ENCODE measurements around the gene CXCR5. TPM values are rescaled to one million over a fixed set of nuclear protein-coding genes. Genes with fewer than 3 reads are reported as not detected.
A peak's percentile ranks its signal among the peaks of the same experiment; 100 is the strongest.

Gene CXCR5
- total RNA-seq, 4 donors from 2014 or later: 0.66 to 7.4 (median 1.1) TPM; not detected in 1

DNA sequence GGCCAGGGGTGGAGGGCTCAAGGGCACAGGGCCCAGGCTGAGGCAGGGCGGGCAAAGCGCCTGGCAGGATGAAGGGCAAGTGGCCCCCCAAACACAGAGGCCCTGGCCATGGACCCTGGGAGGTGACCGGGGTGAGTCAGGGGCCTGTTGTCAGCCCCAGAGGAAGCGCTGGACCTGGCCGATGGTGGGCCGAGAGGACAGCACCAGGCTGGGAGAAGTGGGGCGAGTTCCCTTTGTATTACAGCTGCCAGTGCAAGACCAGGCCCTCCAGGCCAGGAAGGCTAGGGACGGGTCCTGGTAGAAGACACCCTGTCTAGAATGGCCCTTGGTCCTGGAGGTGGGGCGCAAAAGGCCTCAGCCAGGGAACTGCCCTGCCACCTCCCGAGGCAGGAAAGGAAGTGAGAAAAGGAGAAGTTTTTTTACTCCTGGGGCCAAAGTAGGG, 12.8 kb downstream of the CXCR5 start:
- peak overlapping the region in 1 of 4 donors; percentile 27 for H3K4me3 ChIP-seq
- peaks cover 0 to 49% (median 31%) of the 10 kb centered on the region in 4 donors for H3K4me1 ChIP-seq
- H3K9me3 ChIP-seq: no peaks in the 10 kb centered on the region
- peak in 1 of 3 donors; percentile 55 for DNase-seq
- peak overlapping the region in 2 of 4 donors; percentile 54 to 90 for H3K27ac ChIP-seq
- H3K36me3 ChIP-seq: peaks cover 0 to 33% (median 0%) of the 10 kb centered on the region in 3 donors
- no peak for TF ChIP-seq POLR2A (IDR thresholded peaks at IDR 0.05)
- TF ChIP-seq, protein P1, sequence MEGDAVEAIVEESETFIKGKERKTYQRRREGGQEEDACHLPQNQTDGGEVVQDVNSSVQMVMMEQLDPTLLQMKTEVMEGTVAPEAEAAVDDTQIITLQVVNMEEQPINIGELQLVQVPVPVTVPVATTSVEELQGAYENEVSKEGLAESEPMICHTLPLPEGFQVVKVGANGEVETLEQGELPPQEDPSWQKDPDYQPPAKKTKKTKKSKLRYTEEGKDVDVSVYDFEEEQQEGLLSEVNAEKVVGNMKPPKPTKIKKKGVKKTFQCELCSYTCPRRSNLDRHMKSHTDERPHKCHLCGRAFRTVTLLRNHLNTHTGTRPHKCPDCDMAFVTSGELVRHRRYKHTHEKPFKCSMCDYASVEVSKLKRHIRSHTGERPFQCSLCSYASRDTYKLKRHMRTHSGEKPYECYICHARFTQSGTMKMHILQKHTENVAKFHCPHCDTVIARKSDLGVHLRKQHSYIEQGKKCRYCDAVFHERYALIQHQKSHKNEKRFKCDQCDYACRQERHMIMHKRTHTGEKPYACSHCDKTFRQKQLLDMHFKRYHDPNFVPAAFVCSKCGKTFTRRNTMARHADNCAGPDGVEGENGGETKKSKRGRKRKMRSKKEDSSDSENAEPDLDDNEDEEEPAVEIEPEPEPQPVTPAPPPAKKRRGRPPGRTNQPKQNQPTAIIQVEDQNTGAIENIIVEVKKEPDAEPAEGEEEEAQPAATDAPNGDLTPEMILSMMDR (IDR thresholded peaks at IDR 0.05): no peak
- no peaks in the 10 kb centered on the region for H3K27me3 ChIP-seq

DNA sequence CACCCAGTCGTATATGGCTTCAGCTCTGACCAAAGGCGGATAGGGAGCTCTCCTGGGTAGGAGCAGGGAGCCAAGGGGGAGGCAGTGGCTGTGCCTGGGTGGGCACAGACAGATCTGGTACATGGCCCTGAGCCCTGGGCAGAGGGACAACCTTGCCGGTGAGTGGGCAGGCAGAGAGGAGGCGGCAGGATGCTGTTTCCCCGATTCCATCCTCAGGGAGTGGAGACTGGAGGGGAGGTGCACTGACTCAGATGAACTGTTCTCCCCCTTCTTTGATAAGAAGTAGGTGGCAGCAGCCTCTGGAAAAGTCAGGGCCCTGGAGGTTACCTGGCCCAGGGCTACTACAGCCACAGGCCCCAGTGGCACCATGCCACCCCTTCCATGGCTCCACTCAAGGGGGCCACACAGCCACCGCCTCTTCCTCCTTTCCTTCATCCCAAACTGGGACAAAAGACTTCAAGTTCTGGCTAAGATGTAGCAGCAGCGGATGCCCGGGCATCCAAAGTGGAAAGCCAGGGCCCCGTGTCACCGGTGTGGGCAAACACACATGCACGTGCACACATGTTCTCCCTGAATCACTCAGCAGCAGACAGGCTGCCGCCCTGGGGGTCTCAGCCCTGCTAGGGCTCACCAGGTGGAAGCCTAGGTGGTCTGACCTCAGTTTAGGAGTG, 13.4 kb downstream of the CXCR5 start:
- Histone ChIP-seq H3K36me3 (peaks cover 0 to 38% (median 0%) of the 10 kb centered on the region in 3 donors), H3K27ac (peak overlapping the region in 1 of 4 donors; percentile 90)
- TF ChIP-seq POLR2A (IDR thresholded peaks at IDR 0.05): no peak
- TF ChIP-seq, protein P1 (IDR thresholded peaks at IDR 0.05): no peak

DNA sequence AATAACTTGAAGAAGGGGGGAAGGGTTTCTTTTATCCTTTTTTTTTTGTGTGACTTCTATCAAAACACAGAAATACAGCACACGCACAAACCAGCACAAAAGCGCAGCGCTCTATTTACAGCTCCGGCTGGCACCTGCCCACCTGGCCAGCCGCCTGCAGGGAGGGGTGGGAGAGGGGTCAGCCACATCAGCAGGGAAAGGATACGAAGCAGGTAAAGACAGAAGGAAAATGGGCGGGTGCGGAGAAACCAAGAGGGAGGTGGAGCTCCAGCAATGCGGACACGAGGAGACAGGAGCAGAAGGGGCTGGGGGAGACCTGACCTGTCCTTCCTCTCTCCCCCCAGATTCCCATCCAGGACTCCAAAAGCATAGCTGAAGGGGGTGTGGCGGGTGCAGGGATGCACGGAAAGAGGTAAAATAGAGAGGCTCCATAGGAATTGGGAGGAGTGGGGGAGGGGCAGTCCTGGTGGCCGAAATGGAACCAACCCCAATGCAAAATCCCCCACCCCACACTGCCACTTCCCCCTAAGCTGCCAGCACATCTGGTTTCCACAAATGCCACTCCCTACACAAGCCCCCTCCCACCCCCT, 14.1 kb downstream of the CXCR5 start:
- Histone ChIP-seq H3K27ac (peak overlapping the region in 1 of 4 donors; percentile 90), H3K4me3 (no peak overlapping the region), H3K4me1 (peaks cover 0 to 42% (median 26%) of the 10 kb centered on the region in 4 donors), H3K27me3 (no peaks in the 10 kb centered on the region), H3K36me3 (peaks cover 0 to 46% (median 0%) of the 10 kb centered on the region in 3 donors), H3K9me3 (no peaks in the 10 kb centered on the region)
- no peak for TF ChIP-seq POLR2A (IDR thresholded peaks at IDR 0.05)
- TF ChIP-seq, protein P1 (IDR thresholded peaks at IDR 0.05): no peak
- DNase-seq: peak in 1 of 3 donors; percentile 45

More for the DNA sequence above, 13.4 kb downstream of the CXCR5 start:
- DNase-seq: peak in 1 of 3 donors; percentile 47
- H3K4me3 ChIP-seq: no peak overlapping the region
- H3K4me1 ChIP-seq: peaks cover 0 to 48% (median 29%) of the 10 kb centered on the region in 4 donors
- no peaks in the 10 kb centered on the region for H3K9me3 ChIP-seq
- no peaks in the 10 kb centered on the region for H3K27me3 ChIP-seq

DNA sequence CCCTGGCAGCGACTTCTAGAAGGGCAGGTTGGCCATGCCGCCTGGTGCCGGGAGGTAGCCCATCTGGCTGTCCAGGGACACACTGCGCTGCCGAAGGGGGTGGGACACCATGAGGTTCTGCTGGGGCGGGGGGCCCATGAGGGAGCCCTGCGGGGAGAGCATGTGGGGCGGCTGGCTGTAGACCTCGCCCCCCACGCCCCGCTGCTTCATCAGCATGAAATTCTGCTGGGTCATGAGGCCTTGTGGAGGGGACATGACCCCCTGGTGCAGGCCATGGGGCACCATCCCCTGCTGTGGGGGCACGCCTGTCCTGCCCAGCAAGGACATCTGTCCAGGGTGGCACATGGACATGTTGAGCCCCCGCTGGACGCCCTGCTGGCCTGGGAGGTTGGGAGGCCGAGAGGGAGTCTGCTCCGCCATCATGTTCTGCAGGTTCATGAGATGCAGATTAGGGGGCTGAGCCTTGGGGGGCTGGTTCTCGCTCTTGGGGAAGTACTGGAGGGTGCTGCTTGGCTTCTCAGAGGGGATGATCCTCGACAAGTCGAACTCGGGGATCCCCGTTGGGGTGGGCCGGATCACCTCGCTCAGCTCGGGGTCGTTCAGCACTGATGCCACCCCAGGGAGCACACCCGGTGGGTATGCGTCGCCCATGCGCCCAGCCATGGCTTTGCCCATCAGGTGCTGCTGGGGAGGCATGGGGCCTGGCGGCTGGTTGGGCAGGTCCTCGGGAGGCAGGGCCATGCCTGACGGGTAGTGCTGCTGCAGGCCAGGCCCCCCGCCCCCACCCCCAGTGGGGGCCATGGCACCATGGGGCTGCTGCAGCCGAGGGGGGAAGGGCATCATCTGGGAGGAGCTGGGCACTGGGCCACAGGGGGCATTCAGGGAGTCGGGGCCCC, 15.0 kb downstream of the CXCR5 start:
- H3K36me3 ChIP-seq: peaks cover 0 to 54% (median 0%) of the 10 kb centered on the region in 3 donors
- peaks cover 0 to 37% (median 22%) of the 10 kb centered on the region in 4 donors for H3K4me1 ChIP-seq
- TF ChIP-seq, protein P1 (IDR thresholded peaks at IDR 0.05): no peak
- TF ChIP-seq POLR2A (IDR thresholded peaks at IDR 0.05): no peak
- no peaks in the 10 kb centered on the region for H3K9me3 ChIP-seq
- no peak overlapping the region for H3K27ac ChIP-seq
- H3K4me3 ChIP-seq: no peak overlapping the region
- no peaks in the 10 kb centered on the region for H3K27me3 ChIP-seq
- DNase-seq: peak in 2 of 3 donors; percentile 47

DNA sequence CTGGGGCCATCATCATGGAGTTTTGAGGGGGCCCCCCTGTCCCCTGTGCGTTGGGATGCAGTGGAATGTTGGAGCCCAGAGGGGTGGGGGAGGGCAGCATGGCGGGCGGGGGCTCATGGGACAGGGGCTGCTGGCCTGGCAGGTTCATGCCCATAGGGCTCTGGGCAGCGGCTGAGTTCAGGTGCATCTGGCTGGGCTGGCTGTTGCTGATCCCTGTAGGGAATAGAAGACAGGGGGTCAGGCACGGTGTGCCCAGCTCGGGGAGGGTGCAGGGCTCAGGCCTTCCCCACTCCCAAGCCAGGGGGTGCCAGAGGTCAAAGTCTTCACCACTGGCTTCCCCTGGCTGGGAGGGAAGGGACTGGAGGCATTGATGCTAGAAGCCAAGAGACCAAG, 15.6 kb downstream of the CXCR5 start:
- H3K9me3 ChIP-seq: no peaks in the 10 kb centered on the region
- H3K36me3 ChIP-seq: peaks cover 0 to 61% (median 0%) of the 10 kb centered on the region in 3 donors
- peak in 1 of 3 donors; percentile 48 for DNase-seq
- no peak overlapping the region for H3K4me3 ChIP-seq
- TF ChIP-seq, protein P1 (IDR thresholded peaks at IDR 0.05): no peak
- TF ChIP-seq POLR2A (IDR thresholded peaks at IDR 0.05): no peak
- H3K27ac ChIP-seq: peak overlapping the region in 1 of 4 donors; percentile 17
- H3K27me3 ChIP-seq: no peaks in the 10 kb centered on the region
- peaks cover 0 to 35% (median 21%) of the 10 kb centered on the region in 4 donors for H3K4me1 ChIP-seq

All from Peyer's patch (tissue), 4 donors.